Loucy (cell line): ENCODE results near the gene ABCG1.
A peak's percentile ranks its signal among the peaks of the same experiment; 100 is the strongest.

Source experiments
- H2AFZ ChIP-seq: fragments of 200-600 bp; sonication (generic); 2 replicates; pipeline ENCODE4 v1.6.0; 2016; ENCODE audit warnings: antibody characterized with exemption, mild to moderate bottlenecking, low read length, moderate library complexity
- H3F3A ChIP-seq: fragments of 200-600 bp; 2 replicates; pipeline ENCODE4 v1.6.0; 2016; ENCODE audit warnings: antibody characterized with exemption, low read depth, mild to moderate bottlenecking
- H3K27me3 ChIP-seq: fragments of 200-600 bp; sonication (generic); 2 replicates; pipeline ENCODE4 v1.6.1; 2014; ENCODE audit warnings: low read length, mild to moderate bottlenecking; ENCODE audit not compliant: insufficient read depth, poor library complexity, severe bottlenecking
- H3K36me3 ChIP-seq: fragments of 200-600 bp; sonication (generic); 2 replicates; pipeline ENCODE4 v1.6.1; 2016; ENCODE audit warnings: low read length; ENCODE audit not compliant: insufficient read depth
- H3K4me1 ChIP-seq: fragments of 200-600 bp; sonication (generic); 2 replicates; pipeline ENCODE4 v1.5.1; 2014; ENCODE audit warnings: low read length, mild to moderate bottlenecking; ENCODE audit not compliant: insufficient read depth, poor library complexity, severe bottlenecking
- H3K4me2 ChIP-seq: fragments of 200-600 bp; sonication (generic); 2 replicates; pipeline ENCODE4 v1.6.0; 2014; ENCODE audit warnings: antibody characterized with exemption, low read length, low read depth, mild to moderate bottlenecking; ENCODE audit not compliant: poor library complexity, severe bottlenecking
- H3K4me3 ChIP-seq: fragments of 200-600 bp; sonication (generic); 2 replicates; pipeline ENCODE4 v1.5.1; 2014; ENCODE audit warnings: low read length, mild to moderate bottlenecking, mixed read lengths; ENCODE audit not compliant: poor library complexity, severe bottlenecking
- H3K79me2 ChIP-seq: fragments of 200-600 bp; sonication (generic); 2 replicates; pipeline ENCODE4 v1.6.1; 2014; ENCODE audit warnings: low read length; ENCODE audit not compliant: insufficient read depth
- H3K9ac ChIP-seq: fragments of 200-600 bp; sonication (generic); 2 replicates; pipeline ENCODE4 v1.6.0; 2014; ENCODE audit warnings: mild to moderate bottlenecking, low read depth, low read length, moderate library complexity; ENCODE audit not compliant: poor library complexity, severe bottlenecking
- H3K9me2 ChIP-seq: fragments of 200-600 bp; sonication (generic); replicated peaks from 2 replicates; pipeline ENCODE4 v1.6.1; 2016; ENCODE audit warnings: low read depth, low read length, mixed read lengths
- H3K9me3 ChIP-seq: fragments of 200-600 bp; sonication (generic); 2 replicates; pipeline ENCODE4 v1.6.1; 2014; ENCODE audit warnings: mild to moderate bottlenecking, antibody characterized with exemption, low read length, low read depth; ENCODE audit not compliant: insufficient read depth
- H4K20me1 ChIP-seq: fragments of 200-600 bp; sonication (generic); 2 replicates; pipeline ENCODE4 v1.6.0; 2014; ENCODE audit warnings: antibody characterized with exemption, low read length, mild to moderate bottlenecking; ENCODE audit not compliant: insufficient read depth, poor library complexity, severe bottlenecking
- EZH2phosphoT487 ChIP-seq: fragments of 200-600 bp; IDR thresholded peaks from 2 replicates; pipeline ENCODE4 v1.6.1; 2018; ENCODE audit warnings: antibody characterized with exemption, mild to moderate bottlenecking, moderate library complexity, borderline replicate concordance
- TF ChIP-seq, protein P1 (sequence below): fragments of 200-600 bp; sonication (generic); conservative IDR thresholded peaks from 2 replicates; pipeline ENCODE4 v1.5.1; 2014; ENCODE audit warnings: mild to moderate bottlenecking, antibody characterized with exemption, low read length

The ABCG1 gene

DNA sequence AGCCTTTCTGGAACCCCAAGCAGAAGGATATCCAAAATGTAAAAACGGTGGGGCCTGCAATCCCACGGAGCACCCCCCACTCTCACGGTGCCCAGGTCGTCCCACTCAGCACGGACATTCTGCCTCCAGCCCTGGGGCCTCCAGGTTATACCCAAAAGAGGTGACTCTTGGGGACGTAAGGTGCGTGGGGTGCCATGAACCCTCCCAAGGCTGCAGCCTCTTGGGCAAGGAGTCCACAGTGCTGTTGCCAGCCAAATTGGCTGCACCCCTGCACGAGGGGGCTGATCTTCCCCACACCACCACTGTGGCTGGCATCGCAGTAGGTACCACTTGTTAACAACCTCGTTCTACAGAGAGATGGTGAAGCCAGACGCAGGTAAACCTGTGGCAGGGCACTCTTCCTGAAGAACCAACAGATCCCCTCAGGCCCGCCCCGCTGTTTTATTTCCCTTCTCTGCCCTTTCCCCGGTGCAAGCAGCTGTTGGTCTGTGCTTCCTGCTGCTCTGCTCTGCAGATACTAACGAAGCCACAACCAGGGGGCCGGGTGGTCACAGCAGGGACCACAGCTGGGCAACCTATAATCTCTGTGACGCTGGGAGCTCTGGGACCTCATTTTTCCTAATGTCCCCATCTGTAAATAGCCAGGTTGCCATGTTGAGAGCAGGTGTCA lies 87.6 kb downstream of the ABCG1 start:
- Histone ChIP-seq H2AFZ (no peak overlapping the region), H3K4me1 (peaks cover 86% of the 10 kb centered on the region)

DNA sequence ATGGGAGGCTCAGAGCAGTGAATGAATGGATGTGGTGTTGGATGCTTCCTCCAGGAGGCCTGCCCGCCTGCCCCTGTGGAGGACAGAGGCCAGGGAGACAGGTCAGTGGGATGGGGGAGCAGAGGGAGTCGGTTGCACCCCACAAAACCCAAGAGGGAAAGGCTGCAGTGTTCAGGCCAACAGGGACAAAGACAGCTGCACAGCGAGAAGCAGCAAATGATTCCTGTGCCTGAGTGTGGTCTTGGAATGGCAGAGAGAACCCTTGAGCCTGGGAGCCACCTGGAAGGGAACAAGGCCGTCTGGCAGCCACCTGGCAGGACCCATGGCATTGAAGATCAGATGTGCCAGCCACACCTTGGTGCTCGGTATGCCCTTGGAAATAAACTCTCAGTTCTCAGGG lies 88.2 kb downstream of the ABCG1 start:
- Histone ChIP-seq H3K9me2 (no peaks in the 10 kb centered on the region), H2AFZ (no peak overlapping the region), H3F3A (no peaks in the 10 kb centered on the region), H3K79me2 (peaks cover 11% of the 10 kb centered on the region; the same call in 1 of the 2 replicates), H3K27me3 (no peaks in the 10 kb centered on the region), H4K20me1 (no peaks in the 10 kb centered on the region), H3K4me1 (peaks cover 80% of the 10 kb centered on the region), H3K9me3 (no peaks in the 10 kb centered on the region), H3K36me3 (no peaks in the 10 kb centered on the region), H3K4me2 (peak overlapping the region; percentile 73), H3K4me3 (peak overlapping the region; percentile 45), H3K9ac (peak overlapping the region; percentile 69)
- TF ChIP-seq, protein P1, sequence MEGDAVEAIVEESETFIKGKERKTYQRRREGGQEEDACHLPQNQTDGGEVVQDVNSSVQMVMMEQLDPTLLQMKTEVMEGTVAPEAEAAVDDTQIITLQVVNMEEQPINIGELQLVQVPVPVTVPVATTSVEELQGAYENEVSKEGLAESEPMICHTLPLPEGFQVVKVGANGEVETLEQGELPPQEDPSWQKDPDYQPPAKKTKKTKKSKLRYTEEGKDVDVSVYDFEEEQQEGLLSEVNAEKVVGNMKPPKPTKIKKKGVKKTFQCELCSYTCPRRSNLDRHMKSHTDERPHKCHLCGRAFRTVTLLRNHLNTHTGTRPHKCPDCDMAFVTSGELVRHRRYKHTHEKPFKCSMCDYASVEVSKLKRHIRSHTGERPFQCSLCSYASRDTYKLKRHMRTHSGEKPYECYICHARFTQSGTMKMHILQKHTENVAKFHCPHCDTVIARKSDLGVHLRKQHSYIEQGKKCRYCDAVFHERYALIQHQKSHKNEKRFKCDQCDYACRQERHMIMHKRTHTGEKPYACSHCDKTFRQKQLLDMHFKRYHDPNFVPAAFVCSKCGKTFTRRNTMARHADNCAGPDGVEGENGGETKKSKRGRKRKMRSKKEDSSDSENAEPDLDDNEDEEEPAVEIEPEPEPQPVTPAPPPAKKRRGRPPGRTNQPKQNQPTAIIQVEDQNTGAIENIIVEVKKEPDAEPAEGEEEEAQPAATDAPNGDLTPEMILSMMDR: no peak
- TF ChIP-seq EZH2phosphoT487: no peak

More for the DNA sequence above, 87.6 kb downstream of the ABCG1 start:
- Histone ChIP-seq H3F3A (no peaks in the 10 kb centered on the region), H3K27me3 (no peaks in the 10 kb centered on the region), H3K9me3 (no peaks in the 10 kb centered on the region), H3K4me3 (peak overlapping the region; percentile 45), H3K9me2 (no peaks in the 10 kb centered on the region), H4K20me1 (no peaks in the 10 kb centered on the region), H3K9ac (peak overlapping the region; percentile 72), H3K4me2 (peak overlapping the region; percentile 73), H3K36me3 (no peaks in the 10 kb centered on the region), H3K79me2 (peaks cover 11% of the 10 kb centered on the region; the same call in 1 of the 2 replicates)
- TF ChIP-seq EZH2phosphoT487: no peak
- TF ChIP-seq, protein P1: no peak

DNA sequence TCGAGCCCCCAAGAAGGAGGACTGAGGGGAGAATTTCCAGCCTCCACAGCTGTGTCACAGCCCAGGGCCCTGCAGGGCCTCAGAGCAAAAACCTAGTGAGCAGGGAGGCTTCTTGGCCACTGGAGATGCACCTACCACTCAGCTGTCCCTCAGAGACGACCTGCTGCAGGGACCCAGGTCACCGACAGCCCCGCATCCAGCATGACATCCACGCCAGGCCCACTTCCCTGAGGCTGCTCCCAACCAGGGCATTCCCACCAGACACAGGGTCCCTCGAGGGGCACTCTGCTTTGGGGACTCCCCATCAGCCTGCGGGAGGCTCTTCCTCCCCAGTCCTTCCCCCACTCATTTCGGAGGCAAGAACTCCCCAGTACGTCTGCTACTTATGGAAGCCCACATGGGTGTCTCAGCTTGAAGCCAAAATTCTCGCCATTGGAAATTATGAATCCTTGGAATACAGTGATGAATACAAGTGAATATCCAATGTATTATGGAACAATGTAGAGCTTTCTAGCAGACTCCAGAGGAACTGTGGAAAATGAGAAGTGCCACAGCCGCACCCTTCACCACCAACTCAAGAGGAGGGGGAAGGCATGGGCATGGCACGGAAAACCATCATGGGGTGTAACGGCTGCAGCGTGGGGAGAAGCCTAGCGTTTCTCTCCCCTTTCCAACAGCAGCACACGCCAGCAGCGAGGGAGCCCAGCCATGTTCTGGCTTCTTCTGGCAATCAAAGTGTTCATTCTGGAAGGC lies 89.4 kb downstream of the ABCG1 start:
- peaks cover 76% of the 10 kb centered on the region for H3K4me1 ChIP-seq
- no peaks in the 10 kb centered on the region for H3F3A ChIP-seq
- H3K36me3 ChIP-seq: no peaks in the 10 kb centered on the region
- peak overlapping the region; percentile 69 for H3K9ac ChIP-seq
- TF ChIP-seq EZH2phosphoT487: no peak
- TF ChIP-seq, protein P1: no peak
- H4K20me1 ChIP-seq: no peaks in the 10 kb centered on the region
- no peaks in the 10 kb centered on the region for H3K9me3 ChIP-seq
- H3K9me2 ChIP-seq: no peaks in the 10 kb centered on the region
- H2AFZ ChIP-seq: no peak overlapping the region
- H3K4me3 ChIP-seq: no peak overlapping the region
- no peaks in the 10 kb centered on the region for H3K27me3 ChIP-seq
- peak overlapping the region; percentile 73 for H3K4me2 ChIP-seq
- H3K79me2 ChIP-seq: peaks cover 11% of the 10 kb centered on the region; the same call in 1 of the 2 replicates
